HFFc6 (cell line): ENCODE measurements around the gene EFNA2. TPM values are rescaled to one million over a fixed set of nuclear protein-coding genes. Genes with fewer than 3 reads are reported as not detected.

Experiments
- DNase-seq: peaks from one replicate; pipeline ENCODE4 v3.0.0-alpha.2; 2018
- H3K27ac Mint-ChIP-seq: 2 replicates; pipeline ENCODE4 v1.8.0; 2020; ENCODE audit warnings: mild to moderate bottlenecking, mixed read lengths
- H3K27me3 Mint-ChIP-seq: 2 replicates; pipeline ENCODE4 v1.8.0; 2021; ENCODE audit warnings: mild to moderate bottlenecking, moderate library complexity, mixed read lengths; ENCODE audit not compliant: insufficient read depth
- H3K36me3 Mint-ChIP-seq: 2 replicates; pipeline ENCODE4 v1.8.0; 2021; ENCODE audit warnings: low read depth, mixed read lengths
- H3K4me1 Mint-ChIP-seq: 2 replicates; pipeline ENCODE4 v1.8.0; 2020; ENCODE audit warnings: low read depth, mixed read lengths
- H3K4me3 Mint-ChIP-seq: 2 replicates; pipeline ENCODE4 v1.8.0; 2020; ENCODE audit warnings: mild to moderate bottlenecking, moderate library complexity, mixed read lengths
- H3K9me3 Mint-ChIP-seq: 2 replicates; pipeline ENCODE4 v1.8.0; 2020; ENCODE audit warnings: mild to moderate bottlenecking, mixed read lengths
- CTCF ChIP-seq: fragments of 200-600 bp; sonication (generic); IDR thresholded peaks from 2 replicates; pipeline ENCODE4 v1.5.0; 2021; ENCODE audit warnings: antibody characterized with exemption, mild to moderate bottlenecking
- total RNA-seq, 6 experiments: library from RNA; stranded (reverse); fragmentation: NEBNext Ultra II Directional; extraction: Animal tissue kit (Norgen Biotek cat#: 25700); gene quantifications; 2 replicates in 1 of 6; 3 replicates in 5 of 6; pipeline ENCODE4 v1.2.3, GENCODE V29; 2021

The EFNA2 gene
- total RNA-seq, 6 experiments from 2014 or later = not detected

- no peaks in the 10 kb centered on the region for H3K9me3 Mint-ChIP-seq
- no peak overlapping the region for H3K4me3 Mint-ChIP-seq
- H3K27ac Mint-ChIP-seq = no peak overlapping the region
- no peak for DNase-seq
- no peak for TF ChIP-seq CTCF
- H3K4me1 Mint-ChIP-seq = peaks cover 18% of the 10 kb centered on the region
- peaks cover 9% of the 10 kb centered on the region for H3K27me3 Mint-ChIP-seq
- peaks cover 12% of the 10 kb centered on the region for H3K36me3 Mint-ChIP-seq
Measured at GRCh38 chr19:1278713-1279660, 6.7 kb upstream of the EFNA2 start.

DNA sequence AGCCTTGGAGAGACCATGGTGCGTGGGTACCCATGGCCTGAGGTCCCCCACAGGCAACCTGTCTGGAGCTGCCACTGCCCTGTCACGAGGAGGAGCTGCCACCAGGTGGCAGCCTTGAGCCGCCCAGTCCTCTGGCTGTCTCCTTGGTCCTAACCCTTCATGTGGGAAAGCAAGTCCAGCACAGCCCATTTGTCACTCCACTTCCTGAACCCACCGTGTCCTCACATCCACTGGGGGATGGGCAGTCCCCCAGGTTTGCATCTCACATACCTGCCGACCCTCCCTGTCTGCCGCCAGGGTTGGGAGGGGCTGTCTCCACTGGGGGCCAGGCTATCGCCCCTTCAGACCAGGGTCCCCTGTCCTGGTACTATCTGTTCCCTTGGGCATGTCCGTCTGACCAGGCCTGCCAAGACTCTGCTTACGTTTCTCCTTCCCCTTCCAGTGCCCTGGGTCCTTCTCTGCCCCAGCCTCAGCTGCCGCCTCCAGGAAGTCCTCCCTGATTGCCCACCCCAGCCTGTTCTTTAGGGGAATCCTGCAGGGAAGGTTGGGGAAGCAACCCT lies 5.8 kb upstream of the EFNA2 start:
- peak; percentile 74 for DNase-seq
- Mint-ChIP-seq H3K4me3 (no peak overlapping the region), H3K9me3 (no peaks in the 10 kb centered on the region), H3K36me3 (peaks cover 11% of the 10 kb centered on the region; the same call in 1 of the 2 replicates), H3K27me3 (peaks cover 16% of the 10 kb centered on the region), H3K27ac (no peak overlapping the region; the same call in 1 of the 2 replicates), H3K4me1 (peaks cover 16% of the 10 kb centered on the region)
- TF ChIP-seq CTCF = peak; percentile 98

DNA sequence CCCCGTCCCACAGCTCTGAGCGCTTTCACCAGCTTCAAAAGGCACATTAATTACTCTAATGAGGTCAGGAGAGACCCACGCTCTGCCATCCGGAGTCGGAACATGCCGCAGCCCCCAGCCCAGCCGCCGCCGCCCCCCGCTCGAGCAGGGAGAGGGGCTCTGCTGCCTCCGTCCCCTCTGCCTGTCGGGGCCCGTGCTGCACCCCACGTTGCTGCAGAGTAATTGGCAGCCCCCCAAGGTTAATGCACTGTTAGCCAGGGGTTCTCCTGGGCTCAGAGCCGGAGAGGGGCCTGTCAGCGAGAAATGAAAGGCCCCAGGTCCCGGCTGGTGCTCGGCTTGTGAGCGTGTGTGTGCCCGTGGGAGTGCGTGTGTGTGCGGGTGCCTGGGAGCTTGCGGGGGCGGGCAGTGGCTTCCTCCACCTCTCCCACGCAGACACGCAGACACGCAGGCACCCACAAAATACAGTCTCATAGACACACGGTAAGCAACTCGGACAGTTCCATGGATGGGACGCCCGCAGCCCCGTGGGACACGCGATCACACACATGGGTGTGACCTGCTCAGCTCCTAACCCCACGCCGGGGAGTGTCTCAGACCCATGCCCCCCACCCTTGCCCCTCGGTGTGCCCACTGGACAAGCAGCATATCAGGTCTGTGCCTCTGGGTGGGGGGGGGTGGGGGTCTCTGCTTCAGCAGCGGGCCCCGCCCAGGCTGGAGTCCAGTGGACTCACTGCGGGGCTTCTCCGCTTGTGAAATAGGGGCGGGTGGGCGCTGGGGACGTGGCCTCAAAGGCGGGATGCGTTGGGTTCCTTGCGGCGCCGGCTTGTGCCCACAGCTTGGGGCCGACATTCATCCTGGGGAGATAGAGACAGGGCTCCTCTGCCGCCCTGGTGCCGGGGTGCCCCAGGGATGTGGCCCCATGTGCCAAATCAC lies 4.8 kb upstream of the EFNA2 start:
- TF ChIP-seq CTCF = no peak
- Mint-ChIP-seq H3K27me3 (peaks cover 18% of the 10 kb centered on the region), H3K4me3 (no peak overlapping the region), H3K27ac (no peak overlapping the region), H3K36me3 (peaks cover 11% of the 10 kb centered on the region; the same call in 1 of the 2 replicates), H3K9me3 (no peaks in the 10 kb centered on the region), H3K4me1 (peaks cover 16% of the 10 kb centered on the region)
- DNase-seq = no peak

- TF ChIP-seq CTCF = no peak
- peaks cover 12% of the 10 kb centered on the region for H3K4me1 Mint-ChIP-seq
- peaks cover 9% of the 10 kb centered on the region; the same call in 1 of the 2 replicates for H3K36me3 Mint-ChIP-seq
- H3K4me3 Mint-ChIP-seq = no peak overlapping the region
- H3K27me3 Mint-ChIP-seq = peaks cover 18% of the 10 kb centered on the region
- H3K27ac Mint-ChIP-seq = no peak overlapping the region
- no peak for DNase-seq
- no peaks in the 10 kb centered on the region for H3K9me3 Mint-ChIP-seq
Measured at GRCh38 chr19:1281569-1282287, 3.9 kb upstream of the EFNA2 start.
